HCT116 (cell line): ENCODE results near the gene DNALI1. TPM values are rescaled to one million over a fixed set of nuclear protein-coding genes. Genes with fewer than 3 reads are reported as not detected.

Experiments used
- ATAC-seq: fragments of 200-7000 bp; cut with Tn5 transposase; 2 replicates; pipeline ENCODE4 v1.9.1; 2020; ENCODE audit warnings: mild to moderate bottlenecking, moderate library complexity
- BruUV-seq: library from RNA; stranded (reverse); fragments of 400-500 nt; replicated peaks from 2 replicates; lab custom pipeline; 2021; lab: Mats Ljungman, UMichigan
- CTCF ChIA-PET: fragments of 300-600 bp; sonication (Branson Sonifier 250); formaldehyde crosslinking; loops from one replicate; lab custom pipeline; 2021; ENCODE audit warnings: antibody characterized with exemption; lab: Charles Lee
- POLR2A ChIA-PET: fragments of 300-600, 350-600 bp; sonication (Branson Sonifier 250); formaldehyde crosslinking; loops from one replicate; lab custom pipeline; 2021; ENCODE audit warnings: antibody characterized with exemption; lab: Charles Lee
- RAD21 ChIA-PET, 2 experiments: fragments of 300-600 bp; sonication (Branson Sonifier 250); formaldehyde crosslinking; loops; one replicate each; lab custom pipeline; 2023; ENCODE audit warnings: low total read pairs in 2 of 2; ENCODE audit not compliant: uncharacterized antibody in 2 of 2, unreplicated experiment in 2 of 2, low non-redundant PET in 1 of 2; lab: Charles Lee
- DNase-seq: peaks from one replicate; pipeline ENCODE4 v3.0.0-alpha.2; 2010; ENCODE audit warnings: low read depth, low spot score
- H2AFZ ChIP-seq: fragments of 200-600 bp; shearing (Covaris generic), sonication (generic); 2 replicates; pipeline ENCODE4 v1.6.1; 2017; ENCODE audit warnings: low read depth, mixed run types, mixed read lengths, antibody characterized with exemption, low read length; ENCODE audit not compliant: poor library complexity, severe bottlenecking
- H3K27ac ChIP-seq: 2 replicates; pipeline ENCODE4 v1.5.1; 2012; ENCODE audit warnings: low read depth, low read length
- H3K27me3 ChIP-seq: fragments of 200-600 bp; sonication (generic); 2 replicates; pipeline ENCODE4 v1.6.1; 2016; ENCODE audit warnings: mixed run types, low read length, mixed read lengths; ENCODE audit not compliant: insufficient read depth
- H3K36me3 ChIP-seq, 2 experiments: fragments of 200-500 bp in 1 of 2; fragments of 200-600 bp in 1 of 2; sonication (Bioruptor generic) in 1 of 2; sonication (generic) in 1 of 2; 2 replicates each; pipeline versions ENCODE4 v1.5.1 to v1.6.1; 2014 to 2016; ENCODE audit warnings: low read length in 2 of 2, inconsistent platforms in 1 of 2, mixed read lengths in 1 of 2, mixed run types in 1 of 2; ENCODE audit not compliant: insufficient read depth in 2 of 2, control insufficient read depth in 1 of 2
- H3K4me1 ChIP-seq, 2 experiments: fragments of 200-600 bp in 1 of 2; sonication (generic) in 1 of 2; 2 replicates each; pipeline versions ENCODE4 v1.5.1 to v1.6.1; 2012 to 2017; ENCODE audit warnings: low read length in 2 of 2, inconsistent platforms in 1 of 2, mild to moderate bottlenecking in 1 of 2, mixed read lengths in 1 of 2, mixed run types in 1 of 2, moderate library complexity in 1 of 2; ENCODE audit not compliant: insufficient read depth in 2 of 2, control insufficient read depth in 1 of 2
- H3K4me2 ChIP-seq: fragments of 200-600 bp; sonication (generic); 2 replicates; pipeline ENCODE4 v1.6.1; 2017; ENCODE audit warnings: mixed run types, low read length, mixed read lengths
- H3K4me3 ChIP-seq, 2 experiments: fragments of 200-600 bp in 1 of 2; sonication (generic) in 1 of 2; replicated peaks in 1 of 2; 2 replicates each; pipeline ENCODE4 v1.5.1; 2011 to 2016; ENCODE audit warnings: low read length in 2 of 2, control low read depth in 1 of 2, low read depth in 1 of 2, mild to moderate bottlenecking in 1 of 2, mixed read lengths in 1 of 2, mixed run types in 1 of 2
- H3K79me2 ChIP-seq: fragments of 200-600 bp; sonication (generic); 2 replicates; pipeline ENCODE4 v1.6.1; 2017; ENCODE audit warnings: mild to moderate bottlenecking, mixed run types, low read length, moderate library complexity, mixed read lengths; ENCODE audit not compliant: insufficient read depth
- H3K9ac ChIP-seq: fragments of 200-600 bp; sonication (generic); 2 replicates; pipeline ENCODE4 v1.6.1; 2016; ENCODE audit warnings: low read length, mixed read lengths
- H3K9me2 ChIP-seq: fragments of 200-600 bp; sonication (generic), shearing (Covaris generic); 2 replicates; pipeline ENCODE4 v1.6.1; 2017; ENCODE audit warnings: mixed run types, mild to moderate bottlenecking, moderate library complexity; ENCODE audit not compliant: insufficient read depth
- H3K9me3 ChIP-seq, 2 experiments: fragments of 200-500 bp in 1 of 2; fragments of 200-600 bp in 1 of 2; sonication (Bioruptor generic) in 1 of 2; sonication (generic) in 1 of 2; 2 replicates each; pipeline ENCODE4 v1.6.1; 2014 to 2017; ENCODE audit warnings: low read length in 2 of 2, mixed read lengths in 2 of 2, inconsistent platforms in 1 of 2, low read depth in 1 of 2, mild to moderate bottlenecking in 1 of 2, mixed run types in 1 of 2, moderate library complexity in 1 of 2; ENCODE audit not compliant: control insufficient read depth in 1 of 2, insufficient read depth in 1 of 2
- H4K20me1 ChIP-seq: fragments of 200-600 bp; sonication (generic), shearing (Covaris generic); 2 replicates; pipeline ENCODE4 v1.6.1; 2017; ENCODE audit warnings: mixed run types, mild to moderate bottlenecking, moderate library complexity; ENCODE audit not compliant: insufficient read depth
- ATF3 ChIP-seq: IDR thresholded peaks from 2 replicates; pipeline ENCODE4 v1.6.1; 2012
- CBX3 ChIP-seq: IDR thresholded peaks from 2 replicates; pipeline ENCODE4 v1.6.1; 2012; ENCODE audit warnings: low read depth
- CEBPB ChIP-seq: IDR thresholded peaks from 2 replicates; pipeline ENCODE4 v1.6.1; 2012; ENCODE audit warnings: low read depth
- EGR1 ChIP-seq: IDR thresholded peaks from 2 replicates; pipeline ENCODE4 v1.6.1; 2012; ENCODE audit warnings: low read depth
- EZH2 ChIP-seq: fragments of 200-600 bp; sonication (generic); IDR thresholded peaks from 2 replicates; pipeline ENCODE4 v1.6.1; 2017; ENCODE audit warnings: antibody characterized with exemption, mixed run types
- EZH2phosphoT487 ChIP-seq: fragments of 200-600 bp; IDR thresholded peaks from 2 replicates; pipeline ENCODE4 v1.6.1; 2018; ENCODE audit warnings: antibody characterized with exemption, borderline replicate concordance
- FOSL1 ChIP-seq: IDR thresholded peaks from 2 replicates; pipeline ENCODE4 v1.6.1; 2012; ENCODE audit warnings: low read depth
- JUND ChIP-seq: IDR thresholded peaks from 2 replicates; pipeline ENCODE4 v1.6.1; 2012
- MAX ChIP-seq: IDR thresholded peaks from 2 replicates; pipeline ENCODE4 v1.6.1; 2012
- POLR2A ChIP-seq: IDR thresholded peaks from 2 replicates; pipeline ENCODE4 v1.7.0; 2011; ENCODE audit warnings: borderline replicate concordance; ENCODE audit not compliant: insufficient read depth, insufficient read length; ENCODE audit errors: extremely low read depth
- POLR2AphosphoS5 ChIP-seq: IDR thresholded peaks from 2 replicates; pipeline ENCODE4 v1.6.1; 2011; ENCODE audit warnings: mild to moderate bottlenecking, low read depth, low read length, moderate library complexity
- REST ChIP-seq: IDR thresholded peaks from 2 replicates; pipeline ENCODE4 v1.6.1; 2012; ENCODE audit warnings: low read depth
- SIN3A ChIP-seq: IDR thresholded peaks from 2 replicates; pipeline ENCODE4 v1.6.1; 2012; ENCODE audit warnings: low read depth
- SP1 ChIP-seq: IDR thresholded peaks from 2 replicates; pipeline ENCODE4 v1.6.1; 2012; ENCODE audit warnings: low read depth
- SRF ChIP-seq: IDR thresholded peaks from 2 replicates; pipeline ENCODE4 v1.6.1; 2012; ENCODE audit warnings: low read depth
- YY1 ChIP-seq: IDR thresholded peaks from 2 replicates; pipeline ENCODE4 v1.6.1; 2011; ENCODE audit warnings: low read length, low read depth, moderate library complexity, mild to moderate bottlenecking; ENCODE audit not compliant: insufficient replicate concordance; ENCODE audit errors: extremely low read depth
- ZFX ChIP-seq: fragments of 450-650 bp; IDR thresholded peaks from 2 replicates; pipeline ENCODE4 v1.6.1; 2017
- ZNF274 ChIP-seq: fragments of 200-500 bp; sonication (Bioruptor generic); IDR thresholded peaks from 2 replicates; pipeline ENCODE4 v1.6.1; 2014; ENCODE audit warnings: mild to moderate bottlenecking, low read depth, low read length, inconsistent platforms
- intact Hi-C: fragments of 100-400 bp; cut with micrococcal nuclease; formaldehyde crosslinking; loops from 2 replicates; pipeline ENCODE4 v1.10.0; 2022
- total RNA-seq: library from RNA; stranded (reverse); gene quantifications from one replicate; pipeline ENCODE4 v1.2.1, GENCODE V29; 2021; ENCODE audit not compliant: unreplicated experiment

The DNALI1 gene
- total RNA-seq, 1 experiment from 2014 or later = 0.64 TPM

GRCh38 chr1:37605061-37605650, 48.4 kb downstream of the DNALI1 start:
- ATAC-seq = peak; percentile 52
- H3K4me1 ChIP-seq = no peaks in the 10 kb centered on the region
- H2AFZ ChIP-seq = no peak overlapping the region
- H3K4me3 ChIP-seq = no peak overlapping the region
- H4K20me1 ChIP-seq = no peaks in the 10 kb centered on the region
- H3K79me2 ChIP-seq = no peaks in the 10 kb centered on the region
- POLR2A ChIA-PET = no interaction called here
- H3K27ac ChIP-seq = no peak overlapping the region
- BruUV-seq = no TSS peak
- no peak overlapping the region for H3K4me2 ChIP-seq
- CTCF ChIA-PET = interaction anchor here (1.3 kb wide), 1 partner anchor 9 kb away, joined by 3 read pairs; the partner anchor contains the start of gene GNL2
- no peak for TF ChIP-seq CEBPB
- no peak for TF ChIP-seq EZH2
- TF ChIP-seq YY1 = no peak
- no peak for TF ChIP-seq ZNF274
- no peak for TF ChIP-seq MAX
- TF ChIP-seq POLR2A = no peak
- no peak for TF ChIP-seq ZFX
- H3K9me3 ChIP-seq = no peaks in the 10 kb centered on the region
- intact Hi-C loops = no loop called here
- H3K9me2 ChIP-seq = no peaks in the 10 kb centered on the region
- H3K36me3 ChIP-seq = no peaks in the 10 kb centered on the region
- RAD21 ChIA-PET = no interaction called here
- H3K9ac ChIP-seq = no peak overlapping the region
- peaks cover 42% of the 10 kb centered on the region for H3K27me3 ChIP-seq
- no peak for DNase-seq

GRCh38 chr1:37605806-37606474, 49.2 kb downstream of the DNALI1 start:
- Histone ChIP-seq H3K4me2 (no peak overlapping the region), H3K9ac (no peak overlapping the region), H3K4me3 (no peak overlapping the region), H3K4me1 (no peaks in the 10 kb centered on the region), H3K27me3 (peaks cover 46% of the 10 kb centered on the region), H3K79me2 (no peaks in the 10 kb centered on the region), H2AFZ (no peak overlapping the region), H4K20me1 (no peaks in the 10 kb centered on the region), H3K27ac (no peak overlapping the region), H3K36me3 (no peaks in the 10 kb centered on the region), H3K9me2 (no peaks in the 10 kb centered on the region), H3K9me3 (no peaks in the 10 kb centered on the region)
- CTCF ChIA-PET = no interaction called here
- ATAC-seq (no peak), DNase-seq (no peak)
- intact Hi-C loops = no loop called here
- RAD21 ChIA-PET = no interaction called here
- BruUV-seq = no TSS peak
- POLR2A ChIA-PET = no interaction called here
- TF ChIP-seq EZH2phosphoT487 (no peak), SP1 (no peak), SIN3A (no peak), FOSL1 (no peak), POLR2AphosphoS5 (no peak), REST (no peak), POLR2A (no peak), JUND (no peak), EGR1 (no peak), SRF (no peak), ATF3 (no peak), ZNF274 (no peak), CBX3 (no peak), ZFX (no peak), CEBPB (no peak)
